Gastrocnemius medialis (tissue), 4 donors: ENCODE results near the gene CSF3R.

Experiments used
- POLR2A ChIP-seq, 2 donors: fragments of 450-650 bp; IDR thresholded peaks; one replicate each; pipeline ENCODE4 v1.6.1; 2017; ENCODE audit warnings: antibody characterized with exemption in 2 of 2, mild to moderate bottlenecking in 2 of 2, moderate library complexity in 2 of 2
- TF ChIP-seq, protein P1 (sequence below), 5 experiments: fragments of 450-650 bp in 3 of 5; fragments of 200-600 bp in 2 of 5; sonication (generic) in 2 of 5; IDR thresholded peaks in 4 of 5; conservative IDR thresholded peaks in 1 of 5; 1 replicate in 4 of 5; 2 replicates in 1 of 5; pipeline ENCODE4 v1.5.1; 2016 to 2019; ENCODE audit warnings: antibody characterized with exemption in 5 of 5, mild to moderate bottlenecking in 3 of 5, moderate library complexity in 3 of 5

DNA sequence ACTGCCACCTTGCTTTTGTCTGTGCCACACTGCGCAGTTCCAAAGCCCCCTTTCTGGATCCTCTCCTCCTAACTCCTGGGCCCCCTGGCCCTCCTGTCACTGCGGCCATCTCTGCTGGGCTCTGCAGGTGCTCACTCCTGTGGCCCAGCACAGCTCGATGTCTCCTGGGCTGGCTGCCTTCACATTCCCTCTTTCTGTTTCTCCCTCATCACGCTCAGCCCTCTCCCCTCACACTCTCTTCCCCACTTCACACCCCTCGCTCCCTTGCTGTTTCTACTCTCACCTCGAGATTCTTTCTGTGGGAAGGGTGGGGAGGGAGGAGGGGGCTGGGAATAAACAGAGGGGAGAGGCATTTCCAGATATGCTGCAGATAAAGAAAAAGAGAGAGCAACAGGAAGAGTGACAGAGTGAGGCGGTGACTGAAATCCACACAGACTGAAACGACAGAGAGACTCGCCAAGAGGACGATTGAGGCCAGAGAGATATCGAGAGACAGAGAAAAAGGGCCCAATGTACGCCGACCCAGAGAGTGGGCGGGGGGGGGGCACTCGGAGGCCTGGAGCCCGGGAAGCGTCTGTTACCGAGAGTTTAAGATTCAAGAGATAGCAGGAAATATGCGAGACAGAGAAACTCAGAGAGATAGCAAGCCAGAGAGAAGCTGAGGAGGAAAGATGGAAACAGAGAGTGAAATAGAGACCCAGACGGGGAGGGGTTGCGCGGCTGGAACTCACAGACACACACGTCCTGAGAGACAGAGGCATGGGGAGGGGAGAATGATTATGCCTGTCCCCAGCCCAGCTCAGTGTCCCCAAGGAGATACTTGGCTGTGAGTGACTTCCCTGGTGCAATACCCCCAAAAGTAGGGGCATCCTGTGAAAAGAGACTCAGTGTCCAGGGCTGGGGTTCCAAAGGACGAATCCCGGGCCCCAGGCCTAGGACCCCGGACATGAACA lies 666 bp downstream of the CSF3R start:
- TF ChIP-seq, protein P1, sequence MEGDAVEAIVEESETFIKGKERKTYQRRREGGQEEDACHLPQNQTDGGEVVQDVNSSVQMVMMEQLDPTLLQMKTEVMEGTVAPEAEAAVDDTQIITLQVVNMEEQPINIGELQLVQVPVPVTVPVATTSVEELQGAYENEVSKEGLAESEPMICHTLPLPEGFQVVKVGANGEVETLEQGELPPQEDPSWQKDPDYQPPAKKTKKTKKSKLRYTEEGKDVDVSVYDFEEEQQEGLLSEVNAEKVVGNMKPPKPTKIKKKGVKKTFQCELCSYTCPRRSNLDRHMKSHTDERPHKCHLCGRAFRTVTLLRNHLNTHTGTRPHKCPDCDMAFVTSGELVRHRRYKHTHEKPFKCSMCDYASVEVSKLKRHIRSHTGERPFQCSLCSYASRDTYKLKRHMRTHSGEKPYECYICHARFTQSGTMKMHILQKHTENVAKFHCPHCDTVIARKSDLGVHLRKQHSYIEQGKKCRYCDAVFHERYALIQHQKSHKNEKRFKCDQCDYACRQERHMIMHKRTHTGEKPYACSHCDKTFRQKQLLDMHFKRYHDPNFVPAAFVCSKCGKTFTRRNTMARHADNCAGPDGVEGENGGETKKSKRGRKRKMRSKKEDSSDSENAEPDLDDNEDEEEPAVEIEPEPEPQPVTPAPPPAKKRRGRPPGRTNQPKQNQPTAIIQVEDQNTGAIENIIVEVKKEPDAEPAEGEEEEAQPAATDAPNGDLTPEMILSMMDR (IDR thresholded peaks at IDR 0.05 in 4 of 5, conservative IDR thresholded peaks at IDR 0.05 in 1 of 5), result no peak
- no peak for TF ChIP-seq POLR2A (IDR thresholded peaks at IDR 0.05)
